HG02885 (cell line): ENCODE measurements around the gene ADAP1.
"Not testable (repeated sequence)": the region's sequence is repeated elsewhere in the genome, so short reads cannot be mapped to it uniquely, and the experiment has no call there.

ENCODE experiments used
- ATAC-seq: cut with Tn5 transposase; IDR thresholded peaks from one replicate; pipeline ENCODE4 v1.9.1; 2021; ENCODE audit warnings: mild to moderate bottlenecking; ENCODE audit not compliant: unreplicated experiment, poor library complexity

The ADAP1 gene

DNA sequence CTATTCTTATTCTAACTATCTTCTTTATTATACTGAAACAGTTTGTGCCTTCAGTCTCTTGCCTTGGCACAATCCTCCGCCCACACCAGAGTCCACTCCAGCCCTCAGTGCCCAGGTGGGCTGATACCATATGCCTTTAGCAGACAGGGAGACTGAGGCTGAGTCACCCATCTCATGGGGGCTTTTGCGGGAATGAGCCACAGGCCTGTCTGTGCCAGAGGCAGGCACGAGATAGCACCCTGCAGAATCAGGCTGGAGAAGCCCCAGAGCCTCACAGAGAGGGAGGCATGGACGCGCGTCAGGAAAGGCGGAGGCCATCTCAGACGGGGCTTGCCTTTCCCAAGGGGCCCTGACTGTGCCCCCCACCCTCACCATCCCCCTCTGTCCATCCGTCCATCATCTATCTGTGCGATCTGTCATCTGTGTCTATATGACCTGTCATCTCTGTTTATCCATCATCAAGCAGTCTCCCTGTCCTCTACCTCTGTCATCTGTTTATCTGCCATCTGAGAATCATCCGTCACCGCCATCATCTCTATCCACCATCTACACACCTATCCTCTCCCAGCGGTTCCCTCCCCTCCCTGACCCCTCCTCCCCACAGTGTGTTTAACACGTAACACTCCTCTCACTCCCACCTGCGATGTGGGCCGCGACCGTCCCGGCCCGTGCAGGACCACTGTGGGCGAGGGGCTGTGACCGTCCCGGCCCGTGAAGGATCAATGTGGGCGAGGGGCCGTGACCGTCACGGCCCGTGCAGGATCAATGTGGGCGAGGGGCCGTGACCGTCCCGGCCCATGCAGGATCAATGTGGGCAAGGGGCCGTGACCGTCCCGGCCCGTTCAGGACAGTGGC is 7.3 kb upstream of the ADAP1 start:
- no peak for ATAC-seq

DNA sequence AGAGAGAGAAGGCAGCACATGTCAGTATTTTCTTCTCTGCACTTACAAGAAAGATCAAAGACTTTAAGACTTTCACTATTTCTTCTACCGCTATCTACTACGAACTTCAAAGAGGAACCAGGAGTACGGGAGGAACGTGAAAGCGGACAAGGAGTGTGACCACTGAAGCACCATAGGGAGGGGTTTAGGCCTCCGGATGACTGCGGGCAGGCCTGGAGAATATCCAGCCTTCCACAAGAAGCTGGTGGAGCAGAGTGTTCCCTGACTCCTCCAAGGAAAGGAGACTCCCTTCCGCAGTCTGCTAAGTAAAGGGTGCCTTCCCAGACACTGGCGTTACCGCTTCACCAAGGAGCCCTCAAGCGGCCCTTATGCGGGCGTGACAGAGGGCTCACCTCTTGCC is 6.5 kb upstream of the ADAP1 start:
- ATAC-seq, result not testable (repeated sequence)

DNA sequence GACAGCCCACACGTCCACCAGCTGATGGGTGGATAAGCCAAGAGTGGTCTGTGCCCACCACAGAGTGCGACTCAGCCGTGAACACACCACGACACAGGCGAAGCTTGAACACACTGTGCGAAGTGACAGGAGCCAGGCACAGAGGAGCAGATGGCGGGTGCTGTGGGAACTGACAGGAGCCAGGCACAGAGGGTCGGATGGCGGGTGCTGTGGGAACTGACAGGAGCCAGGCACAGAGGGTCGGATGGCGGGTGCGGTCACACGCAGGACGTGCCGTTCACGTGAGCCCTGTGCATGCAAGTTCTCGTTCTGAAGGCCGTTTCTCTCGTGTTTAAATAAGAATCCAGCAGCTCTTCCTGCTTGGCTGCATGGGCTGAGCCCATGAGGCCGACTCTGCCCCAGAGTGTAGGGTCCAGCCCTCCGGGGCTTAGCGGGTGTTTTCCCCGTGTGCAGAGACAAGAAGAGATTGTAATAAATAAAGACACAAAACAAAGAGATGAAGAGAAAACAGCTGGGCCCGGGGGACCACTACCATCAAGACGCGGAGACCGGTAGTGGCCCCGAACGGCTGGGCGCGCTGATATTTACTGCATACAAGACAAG is 5.9 kb upstream of the ADAP1 start:
- ATAC-seq, result no peak

DNA sequence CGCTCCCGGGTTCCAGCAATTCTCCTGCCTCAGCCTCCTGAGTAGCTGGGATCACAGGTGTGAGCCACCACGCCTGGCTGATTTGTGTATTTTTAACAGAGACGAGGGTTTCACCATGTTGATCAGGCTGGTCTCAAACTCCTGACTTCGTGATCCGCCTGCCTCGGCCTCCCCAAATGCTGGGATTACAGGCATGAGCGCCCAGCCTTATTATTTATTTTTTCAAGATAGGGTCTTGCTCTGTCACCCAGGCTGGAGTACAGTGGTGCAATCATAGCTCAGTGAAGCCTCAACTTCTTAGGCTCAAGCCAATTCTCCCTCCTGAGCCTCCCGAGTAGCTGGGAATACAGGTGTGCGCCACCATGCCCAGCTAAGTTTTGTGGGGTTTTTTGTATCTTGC is 5.3 kb upstream of the ADAP1 start:
- ATAC-seq, result not testable (repeated sequence)

DNA sequence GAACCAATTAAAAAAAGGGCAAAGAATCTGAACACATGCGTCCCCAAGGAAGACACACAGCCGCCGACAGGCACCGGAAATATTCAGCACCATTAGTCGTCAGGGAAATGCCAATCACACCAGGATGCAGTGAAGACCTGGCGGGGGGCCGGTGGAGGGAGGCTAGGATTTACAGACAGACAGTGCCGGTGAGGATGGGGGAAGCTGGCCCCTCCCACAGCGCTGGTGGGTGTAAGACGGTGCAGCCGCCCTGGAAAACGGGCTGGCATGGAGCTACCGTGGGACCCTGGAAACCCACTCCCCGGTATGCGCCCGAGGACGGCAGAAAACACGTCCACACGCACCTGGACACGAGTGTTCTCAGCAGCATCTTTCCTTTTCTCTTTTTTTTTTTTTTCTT is 4.8 kb upstream of the ADAP1 start:
- no peak for ATAC-seq

DNA sequence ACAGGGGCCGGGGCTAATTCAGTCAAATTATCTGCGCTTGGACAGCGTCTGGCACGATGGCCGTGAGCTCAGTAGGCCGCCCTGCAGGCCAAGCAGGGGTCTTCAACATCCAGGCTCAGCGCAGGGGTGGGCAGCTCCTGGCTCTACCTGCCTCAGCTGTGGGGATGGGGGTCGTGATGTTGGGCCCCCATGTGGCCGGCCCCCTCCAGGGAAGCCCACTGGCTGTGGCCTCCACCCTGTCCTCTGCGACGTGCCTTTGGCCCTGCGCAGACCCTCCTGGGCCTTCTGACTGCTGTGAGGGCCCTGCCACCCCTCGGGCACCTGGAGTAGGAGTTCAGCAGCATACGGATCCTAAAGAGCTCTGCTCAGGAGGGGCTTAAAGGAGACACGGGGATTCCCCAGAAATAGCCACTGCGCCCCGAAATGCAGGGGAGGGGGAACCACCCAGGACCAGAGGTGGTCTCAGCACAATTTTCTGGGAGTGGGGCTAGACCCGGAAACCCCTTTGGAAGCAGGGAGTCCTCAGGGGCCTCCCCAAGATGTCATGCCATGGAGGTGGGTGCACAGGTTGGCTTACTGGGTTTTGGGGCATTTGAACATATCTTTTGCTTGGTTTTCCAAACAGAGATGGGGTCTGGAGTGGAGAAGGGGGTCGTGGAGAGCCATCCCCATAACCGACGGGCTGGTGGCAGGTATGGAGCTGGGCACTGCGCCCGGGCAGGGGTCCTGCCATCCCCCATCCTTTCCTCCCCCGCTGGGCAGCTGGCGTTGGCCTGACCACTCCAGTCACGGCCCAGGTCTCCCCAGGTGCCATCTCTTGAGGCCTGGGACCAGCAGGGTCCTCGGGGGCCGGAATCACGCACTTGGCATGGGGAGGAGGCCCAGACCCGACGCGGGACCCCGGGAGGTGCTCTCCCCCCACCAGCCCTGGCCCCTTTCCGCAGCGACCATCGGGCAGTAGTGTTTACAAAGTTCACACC is 4.0 kb upstream of the ADAP1 start:
- ATAC-seq, result no peak

DNA sequence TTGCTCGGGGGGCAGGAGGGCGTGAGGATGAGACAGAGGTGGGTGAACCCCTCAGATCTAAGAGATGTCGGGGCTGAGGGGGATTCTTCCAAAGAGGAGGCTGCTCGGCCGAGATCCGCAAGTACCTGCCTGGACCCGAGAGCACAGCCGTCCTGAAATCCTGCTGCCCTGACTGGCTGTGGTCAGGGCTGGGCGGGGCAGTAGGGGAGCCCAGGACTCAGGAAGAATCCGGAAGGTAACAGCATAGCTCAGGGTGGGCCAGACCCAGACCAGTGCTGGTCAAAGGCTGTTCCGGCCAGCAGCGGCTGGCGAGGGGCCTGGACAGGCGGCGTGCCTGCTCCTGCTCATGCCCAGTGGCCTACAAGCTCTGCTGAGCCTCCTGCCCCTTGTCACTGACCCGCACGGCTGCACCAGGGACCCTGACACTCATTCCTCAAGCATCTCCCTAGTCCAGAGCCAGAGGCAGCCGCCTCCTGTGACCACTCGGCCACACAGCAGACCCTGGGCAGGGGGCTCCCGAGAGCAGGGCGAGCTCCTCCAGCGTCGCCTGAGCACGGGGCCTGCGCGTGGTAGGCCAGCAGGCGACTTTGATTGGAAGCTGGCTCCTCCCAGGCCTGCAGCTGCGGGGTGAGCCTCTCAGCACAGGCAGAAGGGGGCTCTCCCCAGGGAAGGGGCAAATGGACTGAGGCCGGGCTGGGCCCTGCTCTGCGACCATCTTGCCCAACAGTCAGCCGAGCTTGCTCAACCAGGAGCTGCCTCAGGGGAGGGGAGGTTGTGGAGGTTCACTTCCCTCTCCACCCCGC is 3.1 kb upstream of the ADAP1 start:
- no peak for ATAC-seq

DNA sequence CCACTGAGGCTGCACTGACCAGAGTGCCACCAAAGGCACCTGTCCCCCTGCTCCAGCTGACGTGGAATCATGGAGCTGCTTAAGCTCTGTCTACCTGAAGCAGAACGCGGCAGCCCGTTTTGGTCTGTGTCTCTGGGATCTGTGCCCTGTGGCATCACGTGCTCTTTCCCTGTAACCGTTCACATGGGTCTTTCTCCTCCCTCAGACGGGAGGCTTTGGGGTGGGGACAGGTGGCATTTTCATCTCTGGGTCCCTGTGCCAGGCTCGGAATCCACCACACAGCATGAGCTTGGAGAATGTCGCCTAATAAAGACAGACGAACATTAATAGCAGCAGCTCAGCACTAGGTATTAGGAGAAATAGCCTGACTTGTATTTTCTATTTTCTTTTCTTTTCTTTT is 1.6 kb upstream of the ADAP1 start:
- no peak for ATAC-seq

DNA sequence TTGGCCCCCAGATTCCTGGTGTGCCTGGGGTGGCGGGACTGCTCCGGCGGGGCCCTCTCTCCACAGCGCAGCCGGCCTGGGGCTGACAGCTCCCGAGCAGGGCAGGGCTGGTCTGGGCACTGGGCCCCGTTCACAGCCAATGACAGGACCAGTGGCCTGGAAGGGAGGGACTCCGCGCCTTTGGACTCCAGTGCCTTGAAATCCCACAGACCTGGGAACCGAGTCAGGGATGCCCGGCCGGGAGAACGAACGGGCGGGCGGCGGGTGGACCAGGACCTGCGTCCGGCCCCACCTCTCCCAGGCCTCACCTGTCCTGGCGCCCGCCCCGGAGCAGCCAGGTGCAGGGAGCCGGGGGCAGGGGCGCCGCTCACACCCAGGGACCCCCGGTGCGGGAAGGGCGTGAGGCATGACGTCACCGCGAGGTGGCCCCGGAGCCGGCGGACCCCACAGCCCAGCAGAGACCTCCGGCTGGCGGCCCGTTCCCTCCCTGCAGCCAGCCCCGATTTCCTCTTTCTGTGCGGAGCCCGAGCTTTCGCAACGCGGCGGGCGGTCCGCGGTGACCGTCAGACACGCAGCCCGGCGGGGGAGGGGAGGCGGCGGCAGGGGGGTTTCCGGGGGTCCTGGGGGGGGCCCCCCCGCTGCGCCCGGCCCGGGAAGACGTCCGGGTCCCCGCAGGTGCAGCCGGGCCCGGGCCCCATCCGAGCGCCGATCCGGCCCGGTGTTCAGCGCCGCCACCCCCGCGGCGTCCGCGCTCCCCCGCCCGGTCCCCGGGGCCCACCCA is 743 bp downstream of the ADAP1 start:
- peak; percentile 34 for ATAC-seq

DNA sequence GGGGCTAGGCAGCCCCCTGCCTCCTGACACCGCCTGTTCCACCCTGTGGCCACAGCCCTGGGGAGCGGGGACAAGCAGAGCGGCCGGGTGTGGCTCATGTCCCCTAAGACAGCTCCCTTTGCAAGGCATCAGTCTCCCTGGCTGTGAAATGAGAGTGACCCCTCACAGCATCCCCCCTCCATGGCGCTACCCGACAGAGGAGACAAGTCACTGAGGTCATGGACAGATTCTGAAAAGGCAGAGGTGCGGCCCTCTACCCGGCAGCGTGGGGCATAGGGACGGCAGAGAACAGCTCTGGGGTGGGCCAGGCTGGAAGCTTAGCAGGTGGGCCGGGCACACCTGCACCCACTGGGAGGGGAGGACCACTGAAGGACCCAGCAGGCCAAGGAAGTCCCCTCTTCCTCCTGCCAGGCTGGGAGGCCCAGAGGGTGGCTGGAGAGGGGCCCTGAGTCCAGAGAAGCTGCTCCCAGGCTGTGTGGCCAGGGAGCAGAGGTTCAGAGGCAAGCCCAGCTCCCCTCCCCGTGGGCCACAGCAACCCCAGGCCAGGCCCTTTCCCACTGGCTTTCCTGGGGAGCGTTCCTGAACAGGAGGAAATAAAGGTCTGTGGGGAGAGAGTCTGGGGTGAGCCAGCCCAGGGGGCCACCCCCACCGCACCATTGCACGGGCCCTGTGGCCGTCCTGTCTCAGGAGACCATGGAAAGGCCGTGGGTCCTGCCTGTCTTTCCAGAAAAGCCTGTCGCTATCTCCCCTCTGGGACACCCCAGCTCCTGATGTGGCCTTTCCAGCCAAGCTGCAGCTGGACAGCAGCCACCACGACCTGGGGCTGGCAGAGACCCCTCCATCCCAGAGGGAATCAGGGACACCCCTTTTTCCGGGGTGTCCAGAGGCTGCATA is 1.7 kb downstream of the ADAP1 start:
- ATAC-seq, result no peak

DNA sequence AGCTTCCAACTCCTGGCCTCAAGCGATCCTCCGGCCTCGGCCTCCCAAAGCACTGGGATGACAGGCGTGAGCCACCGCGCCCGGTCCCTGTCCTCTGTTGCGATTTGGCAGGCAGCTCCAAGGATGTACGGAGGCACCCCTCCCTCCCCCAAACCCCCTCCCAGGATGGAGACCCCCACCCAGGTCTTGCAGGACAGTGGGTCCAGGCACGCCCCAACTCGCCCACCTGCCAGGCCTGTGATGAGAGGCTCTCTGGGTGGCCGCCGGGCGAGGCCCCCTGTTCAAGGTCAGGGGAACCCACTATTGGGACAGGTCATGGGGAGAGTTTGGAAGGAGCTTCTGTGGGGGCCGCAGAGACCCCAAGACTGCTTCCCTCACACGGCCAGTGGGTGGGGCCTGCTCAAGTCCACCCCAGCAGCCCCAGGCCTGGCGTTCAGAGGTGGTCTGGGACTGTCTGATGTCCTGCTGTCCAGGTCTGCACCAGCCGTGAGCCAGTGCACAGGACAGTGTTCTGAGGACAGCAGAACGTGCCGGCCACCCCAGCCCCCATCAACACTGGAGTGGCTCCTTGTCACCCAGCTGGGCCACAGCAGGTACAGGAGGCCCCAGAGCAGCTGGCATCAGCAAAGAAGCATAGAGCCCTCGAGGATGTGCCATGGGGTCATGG is 2.5 kb downstream of the ADAP1 start:
- no peak for ATAC-seq

DNA sequence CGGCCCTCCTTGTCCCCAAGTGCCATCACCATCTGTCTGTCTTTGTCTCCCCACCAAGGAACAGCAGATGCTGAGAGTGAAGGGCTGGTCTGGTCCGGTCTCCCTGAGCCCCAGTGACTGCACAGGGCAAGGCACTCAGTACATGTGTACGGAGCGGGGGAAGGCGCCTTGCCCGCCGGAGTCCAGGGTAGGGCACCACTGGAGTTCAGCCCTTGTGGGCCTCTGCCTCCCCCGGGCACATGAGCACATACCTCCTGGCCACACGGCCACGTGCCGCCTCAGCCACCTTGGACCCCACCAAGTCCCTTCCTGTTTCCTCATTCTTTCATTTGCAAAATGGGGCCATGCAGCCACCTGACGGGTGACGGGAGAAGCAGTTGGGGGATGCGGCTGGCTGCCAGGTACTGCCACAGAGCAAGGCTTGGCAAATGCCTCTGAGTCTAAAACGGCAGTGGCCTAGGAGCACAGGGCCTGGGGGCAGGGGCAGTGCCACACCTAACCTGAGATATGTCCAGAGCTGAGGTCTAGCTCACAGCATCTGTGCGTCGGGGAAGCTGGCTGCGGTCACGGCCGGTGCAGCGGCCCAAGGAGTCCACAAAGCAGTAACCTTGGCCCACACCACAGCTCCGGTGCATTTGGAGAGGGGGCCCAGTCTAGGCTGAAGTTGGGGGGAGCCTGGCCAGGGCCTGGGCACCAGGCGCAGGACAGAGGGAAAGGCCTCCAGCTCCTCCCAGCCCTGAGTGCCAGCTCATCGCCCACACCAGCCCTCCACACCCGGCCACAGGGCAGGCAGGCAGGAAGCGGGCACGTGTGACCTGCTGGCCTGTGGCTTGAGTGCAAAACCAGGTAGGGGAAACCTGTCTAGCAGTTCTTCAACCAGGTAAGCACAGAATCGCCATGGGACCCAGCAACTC is 5.2 kb downstream of the ADAP1 start:
- no peak for ATAC-seq

DNA sequence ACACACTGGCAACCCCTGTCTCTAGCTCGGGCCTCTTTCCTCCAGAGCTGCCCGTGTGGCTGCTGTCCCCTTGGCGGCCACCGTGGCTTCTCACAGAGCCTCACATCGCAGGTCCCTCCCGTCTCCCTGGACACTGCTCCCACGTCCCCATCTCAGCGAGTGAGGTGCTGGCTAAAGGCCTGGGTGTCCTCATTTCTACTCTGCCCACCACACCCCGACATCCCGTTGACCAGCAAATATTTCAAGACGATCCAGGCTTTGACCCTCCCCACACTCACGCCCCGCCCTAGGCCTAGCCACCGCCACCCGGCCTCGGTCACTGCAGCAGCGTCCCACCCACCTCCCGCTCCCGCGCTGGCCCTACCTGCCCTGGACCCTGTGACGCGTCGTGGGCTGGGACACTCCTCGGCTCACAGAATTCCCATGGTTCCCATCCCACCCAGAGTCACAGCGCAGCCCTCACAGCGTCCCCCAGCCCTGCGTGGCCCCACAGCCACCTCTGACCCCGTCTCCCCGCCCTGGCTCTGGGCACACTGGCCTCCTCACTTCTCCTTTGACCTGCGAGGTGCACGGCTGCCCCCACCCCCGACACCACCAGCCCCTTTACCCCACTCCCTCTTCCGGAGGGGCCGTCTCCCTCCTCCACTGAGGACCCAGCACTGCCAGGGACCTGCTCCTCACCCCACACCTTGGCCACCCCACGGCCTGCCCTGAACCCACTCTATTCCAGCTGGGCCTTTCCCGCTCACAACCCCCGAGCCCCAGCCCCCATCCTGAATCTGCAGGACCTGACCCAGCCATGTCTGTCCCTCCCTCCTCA is 6.9 kb downstream of the ADAP1 start:
- ATAC-seq, result no peak

DNA sequence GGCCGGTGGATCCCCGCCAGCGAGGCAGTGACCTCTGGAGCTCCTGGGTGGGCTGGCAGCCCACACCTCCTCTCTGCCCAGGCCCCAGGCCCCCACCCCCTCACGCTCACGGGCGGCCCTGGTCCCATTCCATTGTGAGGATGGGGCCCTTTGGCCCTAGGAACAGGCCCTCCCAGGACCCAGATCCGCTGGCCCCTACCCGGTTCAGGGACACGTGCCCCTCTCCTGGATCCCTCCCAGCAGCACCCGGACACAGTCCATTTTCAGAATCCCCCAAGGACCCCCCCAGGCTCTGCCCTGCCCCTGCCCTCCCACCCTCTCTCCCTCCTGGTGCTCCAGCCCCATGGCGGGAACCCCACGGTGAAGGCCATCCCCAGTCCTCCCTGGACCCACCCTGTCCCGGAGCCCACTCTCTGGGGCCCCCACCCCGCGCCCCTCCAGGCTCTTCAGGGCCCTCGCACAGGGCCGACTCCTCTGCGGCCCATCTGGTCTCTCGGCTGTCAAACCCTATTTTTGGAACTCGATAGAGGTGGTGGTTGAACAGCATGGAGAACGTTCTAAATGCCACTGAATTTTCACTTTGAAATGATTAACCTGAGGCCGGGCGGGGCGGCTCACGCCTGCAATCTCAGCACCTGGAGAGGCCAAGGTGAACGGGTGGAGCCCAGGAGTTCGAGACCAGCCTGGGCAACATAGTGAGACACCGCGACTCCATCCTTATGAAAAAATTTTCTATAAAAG is 8.1 kb downstream of the ADAP1 start:
- ATAC-seq, result no peak

DNA sequence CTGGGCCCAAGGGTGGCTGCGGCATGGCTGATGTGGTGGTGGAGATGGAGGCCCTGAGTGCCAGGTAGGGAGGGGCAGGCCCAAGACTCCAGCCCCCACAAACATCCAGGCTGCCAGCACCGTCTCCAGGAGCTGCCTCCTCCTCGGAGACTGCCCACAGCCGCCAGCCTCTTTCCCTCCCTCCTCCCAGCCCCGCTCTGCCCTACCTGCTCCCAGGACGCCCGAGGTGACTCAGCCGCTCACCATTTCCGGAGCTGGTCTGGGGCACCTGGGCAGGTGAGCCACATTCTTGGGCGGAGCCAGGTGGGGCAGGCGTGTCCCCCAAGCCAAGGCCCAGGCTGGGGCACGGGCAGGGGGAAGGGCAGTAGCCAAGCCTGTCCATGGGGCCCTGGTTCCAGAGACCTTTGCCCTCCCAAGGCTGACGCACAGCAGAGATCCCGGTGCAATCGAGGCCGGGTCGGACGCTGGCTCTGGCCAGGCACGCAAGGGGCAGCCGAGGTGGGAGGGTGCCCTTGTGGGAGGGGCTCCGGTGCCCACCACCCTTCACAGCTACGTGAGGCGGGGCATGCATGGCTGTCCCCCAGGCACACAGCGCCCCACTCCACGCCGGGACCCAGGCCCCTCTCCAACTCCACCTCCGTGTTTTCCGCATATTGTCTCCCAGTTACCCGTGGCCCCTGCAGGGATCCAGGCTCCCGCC is 8.8 kb downstream of the ADAP1 start:
- no peak for ATAC-seq
